GM10248 (cell line): Measurements from ENCODE around the gene RBM38.

ENCODE experiments used
- CTCF ChIA-PET: fragments of 300-600 bp; sonication (Branson Sonifier 250); formaldehyde crosslinking; extraction: SDS; loops from one replicate; lab custom pipeline; 2021; ENCODE audit warnings: antibody characterized with exemption; lab: Yijun Ruan, JAX
- POLR2A ChIA-PET: fragments of 350-650 bp; sonication (Branson Sonifier 250); formaldehyde crosslinking; extraction: SDS; loops from one replicate; lab custom pipeline; 2020; ENCODE audit warnings: antibody characterized with exemption; lab: Yijun Ruan, JAX
- DNase-seq: peaks from one replicate; pipeline ENCODE4 v3.0.0; 2012; ENCODE audit errors: extremely low spot score
- CTCF ChIP-seq: IDR thresholded peaks from 2 replicates; pipeline ENCODE4 v1.5.1; 2012; ENCODE audit warnings: mild to moderate bottlenecking, low read depth; ENCODE audit errors: extremely low read depth, missing control alignments, control extremely low read depth

The RBM38 gene

DNA sequence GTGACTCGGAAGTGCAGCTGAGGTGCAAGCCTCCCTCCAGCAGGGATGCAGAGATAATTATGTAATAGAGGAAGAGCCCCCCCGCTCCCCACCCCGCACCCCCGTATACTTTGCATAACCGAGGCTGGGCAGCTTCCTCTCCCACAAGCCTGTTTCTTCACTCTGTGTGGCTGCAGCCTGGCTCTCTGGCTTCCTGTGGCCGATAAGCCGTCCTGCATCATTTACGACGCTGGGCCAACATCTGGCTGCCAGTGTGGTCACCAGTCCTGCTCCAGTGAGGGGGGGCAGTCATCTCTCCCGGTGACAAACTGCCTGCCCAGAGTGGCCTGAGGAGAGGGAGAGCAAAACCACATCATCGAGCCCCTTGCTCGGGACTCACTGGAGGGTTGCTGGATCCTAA, 59.2 kb downstream of the RBM38 start:
- ChIA-PET CTCF (no interaction called here), POLR2A (no interaction called here)
- peak; percentile 78 for DNase-seq
- no peak for TF ChIP-seq CTCF

GRCh38 chr20:57450931-57451330, 59.7 kb downstream of the RBM38 start:
- ChIA-PET POLR2A (no interaction called here), CTCF (interaction anchor here (1.0 kb wide), 1 partner anchor 17 kb away, joined by 3 read pairs; no protein-coding TSS in a partner anchor)
- peak; percentile 48 for DNase-seq
- no peak for TF ChIP-seq CTCF

GRCh38 chr20:57451431-57451794, 60.2 kb downstream of the RBM38 start:
- ChIA-PET CTCF (interaction anchor here (1.0 kb wide), 1 partner anchor 16 kb away, joined by 3 read pairs; no protein-coding TSS in a partner anchor), POLR2A (no interaction called here)
- no peak for DNase-seq
- TF ChIP-seq CTCF: no peak

- POLR2A ChIA-PET: no interaction called here
- no peak for TF ChIP-seq CTCF
- CTCF ChIA-PET: interaction anchor here (1.0 kb wide), 1 partner anchor 15 kb away, joined by 3 read pairs; no protein-coding TSS in a partner anchor
- DNase-seq: no peak
Observed at GRCh38 chr20:57451795-57452661, 60.8 kb downstream of the RBM38 start.

GRCh38 chr20:57455386-57455785, 64.2 kb downstream of the RBM38 start:
- DNase-seq: no peak
- ChIA-PET CTCF (interaction anchor here (0.9 to 2.1 kb wide), 5 partner anchors 9 to 40 kb away, joined by 3 to 6 read pairs (median 4); no protein-coding TSS in a partner anchor), POLR2A (no interaction called here)
- TF ChIP-seq CTCF: no peak

DNA sequence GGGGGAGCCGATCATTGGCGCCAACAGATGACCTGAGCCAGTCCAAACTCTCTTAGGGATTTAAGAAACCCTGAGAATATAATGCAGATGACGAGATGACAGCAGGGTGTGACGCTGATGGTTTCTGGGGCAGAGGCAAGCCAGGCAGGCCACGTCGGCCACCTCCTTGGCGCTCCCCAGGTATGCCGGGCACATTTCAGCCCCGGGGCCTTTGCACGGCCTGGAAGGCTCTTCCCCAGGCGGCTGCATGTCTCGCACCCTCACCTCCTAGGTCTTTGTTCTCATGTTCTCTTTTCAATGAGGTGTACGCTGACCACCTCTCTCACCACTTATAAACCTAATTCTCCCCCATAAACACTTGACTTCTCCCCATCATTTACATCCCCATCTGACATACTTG, 64.9 kb downstream of the RBM38 start:
- ChIA-PET POLR2A (no interaction called here), CTCF (no interaction called here)
- DNase-seq: no peak
- no peak for TF ChIP-seq CTCF
